Measurements from ENCODE around the gene MRPL37.

MRPL37 gene

GRCh38 chr1:54260810-54261209 lies 60.8 kb downstream of the MRPL37 start:
- Histone ChIP-seq H3K27me3 (ENCODE audit: control insufficient read depth in 1 of 2, insufficient read depth in 1 of 2, low read length in 2 of 2) (no peaks in the 10 kb centered on the region), H3K36me3 (ENCODE audit: control insufficient read depth in 1 of 2, insufficient read depth in 2 of 2, low read depth in 1 of 2, low read length in 2 of 2) (peaks cover 3 to 36% of the 10 kb centered on the region in 2 experiments), H3K79me1 (replicated peaks; ENCODE audit: low read length, poor library complexity, severe bottlenecking) (peaks cover 30% of the 10 kb centered on the region), H3K9me3 (ENCODE audit: control insufficient read depth, low read length) (no peaks in the 10 kb centered on the region), H3K14ac (ENCODE audit: low read length in 2 of 2) (no peak overlapping the region), H3K27ac (ENCODE audit: low read length, poor library complexity, severe bottlenecking) (no peak overlapping the region), H3K4me2 (ENCODE audit: low read length, poor library complexity, severe bottlenecking) (no peak overlapping the region), H2AFZ (ENCODE audit: low read depth, low read length) (no peak overlapping the region), H4K8ac (ENCODE audit: low read length) (no peak overlapping the region), H2BK12ac (ENCODE audit: low read length in 2 of 2) (peak overlapping the region in 1 of 2 experiments; percentile 24), H2BK5ac (ENCODE audit: low read depth, low read length, poor library complexity, severe bottlenecking) (no peak overlapping the region), H3K9ac (ENCODE audit: low read length) (no peak overlapping the region), H3K4me3 (ENCODE audit: insufficient read depth in 1 of 2, low read depth in 1 of 2, low read length in 2 of 2) (no peak overlapping the region), H2AK5ac (ENCODE audit: low read length, severe bottlenecking) (no peak overlapping the region), H3K4ac (ENCODE audit: low read depth in 1 of 2, low read length in 2 of 2) (no peak overlapping the region), H2BK15ac (ENCODE audit: low read depth, poor library complexity, severe bottlenecking) (no peak overlapping the region), H3K18ac (ENCODE audit: low read depth in 1 of 2, low read length in 2 of 2) (no peak overlapping the region), H2BK120ac (ENCODE audit: low read depth, low read length) (no peak overlapping the region), H3K23ac (ENCODE audit: low read length in 2 of 2) (no peak overlapping the region), H3K4me1 (ENCODE audit: control insufficient read depth, insufficient read depth, low read depth, low read length) (peaks cover 5% of the 10 kb centered on the region), H4K91ac (ENCODE audit: low read length) (peak overlapping the region; percentile 34)
- DNase-seq, result no peak
- 97% methylated on average over 10 of the region's 10 CpGs for WGBS

- Histone ChIP-seq H3K9ac (ENCODE audit: low read length) (no peak overlapping the region), H3K4me3 (ENCODE audit: insufficient read depth in 1 of 2, low read depth in 1 of 2, low read length in 2 of 2) (no peak overlapping the region), H4K8ac (ENCODE audit: low read length) (no peak overlapping the region), H3K4ac (ENCODE audit: low read depth in 1 of 2, low read length in 2 of 2) (no peak overlapping the region), H3K23ac (ENCODE audit: low read length in 2 of 2) (no peak overlapping the region), H3K4me2 (ENCODE audit: low read length, poor library complexity, severe bottlenecking) (no peak overlapping the region), H2AFZ (ENCODE audit: low read depth, low read length) (no peak overlapping the region), H3K27ac (ENCODE audit: low read length, poor library complexity, severe bottlenecking) (no peak overlapping the region), H2BK15ac (ENCODE audit: low read depth, poor library complexity, severe bottlenecking) (no peak overlapping the region), H2BK5ac (ENCODE audit: low read depth, low read length, poor library complexity, severe bottlenecking) (no peak overlapping the region), H3K18ac (ENCODE audit: low read depth in 1 of 2, low read length in 2 of 2) (no peak overlapping the region), H3K4me1 (ENCODE audit: control insufficient read depth, insufficient read depth, low read depth, low read length) (peaks cover 5% of the 10 kb centered on the region), H3K27me3 (ENCODE audit: control insufficient read depth in 1 of 2, insufficient read depth in 1 of 2, low read length in 2 of 2) (no peaks in the 10 kb centered on the region), H2BK120ac (ENCODE audit: low read depth, low read length) (no peak overlapping the region), H3K14ac (ENCODE audit: low read length in 2 of 2) (no peak overlapping the region), H3K79me1 (replicated peaks; ENCODE audit: low read length, poor library complexity, severe bottlenecking) (peaks cover 40% of the 10 kb centered on the region), H2AK5ac (ENCODE audit: low read length, severe bottlenecking) (no peak overlapping the region), H3K36me3 (ENCODE audit: control insufficient read depth in 1 of 2, insufficient read depth in 2 of 2, low read depth in 1 of 2, low read length in 2 of 2) (peaks cover 3 to 36% of the 10 kb centered on the region in 2 experiments), H3K9me3 (ENCODE audit: control insufficient read depth, low read length) (no peaks in the 10 kb centered on the region), H2BK12ac (ENCODE audit: low read length in 2 of 2) (no peak overlapping the region), H4K91ac (ENCODE audit: low read length) (no peak overlapping the region)
- no peak for DNase-seq
- 97% methylated on average over 7 of the region's 7 CpGs for WGBS
These were observed 62.3 kb downstream of the MRPL37 start for GRCh38 chr1:54262244-54262643.

- Histone ChIP-seq H3K27me3 (ENCODE audit: control insufficient read depth in 1 of 2, insufficient read depth in 1 of 2, low read length in 2 of 2) (no peaks in the 10 kb centered on the region), H3K4ac (ENCODE audit: low read depth in 1 of 2, low read length in 2 of 2) (no peak overlapping the region), H3K23ac (ENCODE audit: low read length in 2 of 2) (peak overlapping the region in 1 of 2 experiments; percentile 2), H2AFZ (ENCODE audit: low read depth, low read length) (no peak overlapping the region), H3K36me3 (ENCODE audit: control insufficient read depth in 1 of 2, insufficient read depth in 2 of 2, low read depth in 1 of 2, low read length in 2 of 2) (peaks cover 3 to 35% of the 10 kb centered on the region in 2 experiments), H3K9me3 (ENCODE audit: control insufficient read depth, low read length) (no peaks in the 10 kb centered on the region), H2AK5ac (ENCODE audit: low read length, severe bottlenecking) (no peak overlapping the region), H2BK12ac (ENCODE audit: low read length in 2 of 2) (no peak overlapping the region), H3K14ac (ENCODE audit: low read length in 2 of 2) (no peak overlapping the region), H3K79me1 (replicated peaks; ENCODE audit: low read length, poor library complexity, severe bottlenecking) (peaks cover 49% of the 10 kb centered on the region), H3K4me3 (ENCODE audit: insufficient read depth in 1 of 2, low read depth in 1 of 2, low read length in 2 of 2) (no peak overlapping the region), H3K4me2 (ENCODE audit: low read length, poor library complexity, severe bottlenecking) (no peak overlapping the region), H2BK120ac (ENCODE audit: low read depth, low read length) (no peak overlapping the region), H3K4me1 (ENCODE audit: control insufficient read depth, insufficient read depth, low read depth, low read length) (peaks cover 5% of the 10 kb centered on the region), H4K91ac (ENCODE audit: low read length) (no peak overlapping the region), H4K8ac (ENCODE audit: low read length) (no peak overlapping the region), H2BK5ac (ENCODE audit: low read depth, low read length, poor library complexity, severe bottlenecking) (no peak overlapping the region), H2BK15ac (ENCODE audit: low read depth, poor library complexity, severe bottlenecking) (no peak overlapping the region), H3K18ac (ENCODE audit: low read depth in 1 of 2, low read length in 2 of 2) (no peak overlapping the region), H3K9ac (ENCODE audit: low read length) (no peak overlapping the region), H3K27ac (ENCODE audit: low read length, poor library complexity, severe bottlenecking) (no peak overlapping the region)
- DNase-seq, result no peak
- 85% methylated on average over 6 of the region's 6 CpGs for WGBS
These were observed 63.7 kb downstream of the MRPL37 start for GRCh38 chr1:54263601-54264226.

- Histone ChIP-seq H3K18ac (ENCODE audit: low read depth in 1 of 2, low read length in 2 of 2) (no peak overlapping the region), H2AFZ (ENCODE audit: low read depth, low read length) (no peak overlapping the region), H2BK12ac (ENCODE audit: low read length in 2 of 2) (no peak overlapping the region), H3K4me1 (ENCODE audit: control insufficient read depth, insufficient read depth, low read depth, low read length) (peaks cover 5% of the 10 kb centered on the region), H3K4me2 (ENCODE audit: low read length, poor library complexity, severe bottlenecking) (no peak overlapping the region), H3K4ac (ENCODE audit: low read depth in 1 of 2, low read length in 2 of 2) (no peak overlapping the region), H3K4me3 (ENCODE audit: insufficient read depth in 1 of 2, low read depth in 1 of 2, low read length in 2 of 2) (no peak overlapping the region), H2BK5ac (ENCODE audit: low read depth, low read length, poor library complexity, severe bottlenecking) (no peak overlapping the region), H3K36me3 (ENCODE audit: control insufficient read depth in 1 of 2, insufficient read depth in 2 of 2, low read depth in 1 of 2, low read length in 2 of 2) (peaks cover 8 to 33% of the 10 kb centered on the region in 2 experiments), H3K79me1 (replicated peaks; ENCODE audit: low read length, poor library complexity, severe bottlenecking) (peaks cover 52% of the 10 kb centered on the region), H3K27ac (ENCODE audit: low read length, poor library complexity, severe bottlenecking) (no peak overlapping the region), H3K9me3 (ENCODE audit: control insufficient read depth, low read length) (no peaks in the 10 kb centered on the region), H3K27me3 (ENCODE audit: control insufficient read depth in 1 of 2, insufficient read depth in 1 of 2, low read length in 2 of 2) (no peaks in the 10 kb centered on the region), H3K14ac (ENCODE audit: low read length in 2 of 2) (no peak overlapping the region), H2BK15ac (ENCODE audit: low read depth, poor library complexity, severe bottlenecking) (no peak overlapping the region), H2BK120ac (ENCODE audit: low read depth, low read length) (no peak overlapping the region), H2AK5ac (ENCODE audit: low read length, severe bottlenecking) (no peak overlapping the region), H4K91ac (ENCODE audit: low read length) (no peak overlapping the region), H3K23ac (ENCODE audit: low read length in 2 of 2) (no peak overlapping the region), H3K9ac (ENCODE audit: low read length) (no peak overlapping the region), H4K8ac (ENCODE audit: low read length) (no peak overlapping the region)
- no peak for DNase-seq
- WGBS, result 93% methylated on average over 8 of the region's 8 CpGs
These were observed 65.2 kb downstream of the MRPL37 start for GRCh38 chr1:54265126-54265525.
